HepG2 (cell line): ENCODE data around the gene NUP85. TPM values are rescaled to one million over a fixed set of nuclear protein-coding genes. Genes with fewer than 3 reads are reported as not detected.

ENCODE experiments used
- ATF4 ChIP-seq, 2 experiments: fragments of 450-650 bp in 1 of 2; sonication (generic) in 1 of 2; formaldehyde crosslinking; IDR thresholded peaks; 2 replicates each; pipeline versions ENCODE4 v1.5.0 to v1.8.0; 2020 to 2022; ENCODE audit warnings: mild to moderate bottlenecking in 1 of 2, missing genetic modification reagents in 1 of 2
- JDP2 ChIP-seq: sonication (generic); formaldehyde crosslinking; IDR thresholded peaks from 2 replicates; pipeline ENCODE4 v1.8.1; 2022; ENCODE audit warnings: missing genetic modification reagents, borderline replicate concordance
- POLR2G ChIP-seq: fragments of 200-400 bp; formaldehyde crosslinking; IDR thresholded peaks from 2 replicates; pipeline ENCODE4 v1.6.1; 2018; ENCODE audit warnings: mild to moderate bottlenecking, low read depth, low read length, moderate library complexity
- PRDM10 ChIP-seq: sonication (generic); formaldehyde crosslinking; IDR thresholded peaks from 2 replicates; pipeline ENCODE4 v1.4.0; 2020; ENCODE audit warnings: low read depth, missing genetic modification reagents
- RBFOX2 ChIP-seq: fragments of 200-400 bp; formaldehyde crosslinking; IDR thresholded peaks from 2 replicates; pipeline ENCODE4 v1.6.1; 2017; ENCODE audit warnings: low read depth, mild to moderate bottlenecking, low read length
- SNAPC2 ChIP-seq: sonication (generic); formaldehyde crosslinking; IDR thresholded peaks from 2 replicates; pipeline ENCODE4 v1.8.1; 2022; ENCODE audit warnings: mild to moderate bottlenecking, missing genetic modification reagents
- ZFP90 ChIP-seq: sonication (generic); formaldehyde crosslinking; IDR thresholded peaks from 2 replicates; pipeline ENCODE4 v1.8.0; 2022; ENCODE audit warnings: missing genetic modification reagents, mild to moderate bottlenecking, inconsistent platforms, borderline replicate concordance
- ZNF883 ChIP-seq: sonication (generic); formaldehyde crosslinking; IDR thresholded peaks from 2 replicates; pipeline ENCODE4 v1.5.1; 2020; ENCODE audit warnings: mild to moderate bottlenecking, missing genetic modification reagents; ENCODE audit errors: not compliant biosample characterization
- polyA plus RNA-seq, 8 experiments: library from polyadenylated mRNA; depleted of rRNA in 3 of 8; stranded (reverse) in 7 of 8; unstranded in 1 of 8; fragments of >200 nt; fragmentation: Illumina TruSeq in 4 of 8; extraction: Trizol in 4 of 8; gene quantifications; 2 replicates each; pipeline versions ENCODE4 v1.2.1 to v1.2.3, GENCODE V29; 2011 to 2016; ENCODE audit warnings: low read depth in 4 of 8, missing spikeins in 1 of 8, mixed read lengths in 1 of 8; ENCODE audit not compliant: insufficient read depth in 1 of 8
- total RNA-seq, 5 experiments: library from RNA; depleted of rRNA; stranded (reverse); fragments of >200 nt; fragmentation: Illumina TruSeq; extraction: Trizol; gene quantifications; 2 replicates each; pipeline ENCODE4 v1.2.3, GENCODE V29; 2016; ENCODE audit warnings: low read depth in 1 of 5
- TF ChIP-seq, protein P1 (sequence below): IDR thresholded peaks from 2 replicates; pipeline ENCODE4 v1.4.0; 2020; ENCODE audit warnings: mild to moderate bottlenecking, missing genetic modification reagents
- TF ChIP-seq, protein P2 (sequence below): sonication (generic); formaldehyde crosslinking; IDR thresholded peaks from 2 replicates; pipeline ENCODE4 v1.5.0; 2020; ENCODE audit warnings: mild to moderate bottlenecking, missing genetic modification reagents, borderline replicate concordance

NUP85 gene
- total and polyA plus RNA-seq, 2 of the 13 experiments (the other 11 are each of a cell fraction or from before 2014, with no cell fraction given) = 89.1 to 124 TPM

GRCh38 chr17:75267411-75268232, 62.1 kb downstream of the NUP85 start (continued):
- TF ChIP-seq, protein P1, sequence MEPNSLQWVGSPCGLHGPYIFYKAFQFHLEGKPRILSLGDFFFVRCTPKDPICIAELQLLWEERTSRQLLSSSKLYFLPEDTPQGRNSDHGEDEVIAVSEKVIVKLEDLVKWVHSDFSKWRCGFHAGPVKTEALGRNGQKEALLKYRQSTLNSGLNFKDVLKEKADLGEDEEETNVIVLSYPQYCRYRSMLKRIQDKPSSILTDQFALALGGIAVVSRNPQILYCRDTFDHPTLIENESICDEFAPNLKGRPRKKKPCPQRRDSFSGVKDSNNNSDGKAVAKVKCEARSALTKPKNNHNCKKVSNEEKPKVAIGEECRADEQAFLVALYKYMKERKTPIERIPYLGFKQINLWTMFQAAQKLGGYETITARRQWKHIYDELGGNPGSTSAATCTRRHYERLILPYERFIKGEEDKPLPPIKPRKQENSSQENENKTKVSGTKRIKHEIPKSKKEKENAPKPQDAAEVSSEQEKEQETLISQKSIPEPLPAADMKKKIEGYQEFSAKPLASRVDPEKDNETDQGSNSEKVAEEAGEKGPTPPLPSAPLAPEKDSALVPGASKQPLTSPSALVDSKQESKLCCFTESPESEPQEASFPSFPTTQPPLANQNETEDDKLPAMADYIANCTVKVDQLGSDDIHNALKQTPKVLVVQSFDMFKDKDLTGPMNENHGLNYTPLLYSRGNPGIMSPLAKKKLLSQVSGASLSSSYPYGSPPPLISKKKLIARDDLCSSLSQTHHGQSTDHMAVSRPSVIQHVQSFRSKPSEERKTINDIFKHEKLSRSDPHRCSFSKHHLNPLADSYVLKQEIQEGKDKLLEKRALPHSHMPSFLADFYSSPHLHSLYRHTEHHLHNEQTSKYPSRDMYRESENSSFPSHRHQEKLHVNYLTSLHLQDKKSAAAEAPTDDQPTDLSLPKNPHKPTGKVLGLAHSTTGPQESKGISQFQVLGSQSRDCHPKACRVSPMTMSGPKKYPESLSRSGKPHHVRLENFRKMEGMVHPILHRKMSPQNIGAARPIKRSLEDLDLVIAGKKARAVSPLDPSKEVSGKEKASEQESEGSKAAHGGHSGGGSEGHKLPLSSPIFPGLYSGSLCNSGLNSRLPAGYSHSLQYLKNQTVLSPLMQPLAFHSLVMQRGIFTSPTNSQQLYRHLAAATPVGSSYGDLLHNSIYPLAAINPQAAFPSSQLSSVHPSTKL (CRISPR knock-in tag) = peak; percentile 73
- TF ChIP-seq PRDM10 (no peak), ZNF883 (CRISPR knock-in tag) (peak; percentile 68), POLR2G (peak; percentile 72), RBFOX2 (peak; percentile 47; the same call in 1 of the 2 replicates), ATF4 (CRISPR knock-in tag; IDR thresholded peaks at IDR 0.05) (no peak), JDP2 (CRISPR knock-in tag) (no peak), SNAPC2 (CRISPR knock-in tag) (0 out of 2 replicates have a peak, but pooled peaks have one; percentile 49), ZFP90 (CRISPR knock-in tag) (no peak; the same call in 1 of the 2 replicates)
- TF ChIP-seq, protein P2, sequence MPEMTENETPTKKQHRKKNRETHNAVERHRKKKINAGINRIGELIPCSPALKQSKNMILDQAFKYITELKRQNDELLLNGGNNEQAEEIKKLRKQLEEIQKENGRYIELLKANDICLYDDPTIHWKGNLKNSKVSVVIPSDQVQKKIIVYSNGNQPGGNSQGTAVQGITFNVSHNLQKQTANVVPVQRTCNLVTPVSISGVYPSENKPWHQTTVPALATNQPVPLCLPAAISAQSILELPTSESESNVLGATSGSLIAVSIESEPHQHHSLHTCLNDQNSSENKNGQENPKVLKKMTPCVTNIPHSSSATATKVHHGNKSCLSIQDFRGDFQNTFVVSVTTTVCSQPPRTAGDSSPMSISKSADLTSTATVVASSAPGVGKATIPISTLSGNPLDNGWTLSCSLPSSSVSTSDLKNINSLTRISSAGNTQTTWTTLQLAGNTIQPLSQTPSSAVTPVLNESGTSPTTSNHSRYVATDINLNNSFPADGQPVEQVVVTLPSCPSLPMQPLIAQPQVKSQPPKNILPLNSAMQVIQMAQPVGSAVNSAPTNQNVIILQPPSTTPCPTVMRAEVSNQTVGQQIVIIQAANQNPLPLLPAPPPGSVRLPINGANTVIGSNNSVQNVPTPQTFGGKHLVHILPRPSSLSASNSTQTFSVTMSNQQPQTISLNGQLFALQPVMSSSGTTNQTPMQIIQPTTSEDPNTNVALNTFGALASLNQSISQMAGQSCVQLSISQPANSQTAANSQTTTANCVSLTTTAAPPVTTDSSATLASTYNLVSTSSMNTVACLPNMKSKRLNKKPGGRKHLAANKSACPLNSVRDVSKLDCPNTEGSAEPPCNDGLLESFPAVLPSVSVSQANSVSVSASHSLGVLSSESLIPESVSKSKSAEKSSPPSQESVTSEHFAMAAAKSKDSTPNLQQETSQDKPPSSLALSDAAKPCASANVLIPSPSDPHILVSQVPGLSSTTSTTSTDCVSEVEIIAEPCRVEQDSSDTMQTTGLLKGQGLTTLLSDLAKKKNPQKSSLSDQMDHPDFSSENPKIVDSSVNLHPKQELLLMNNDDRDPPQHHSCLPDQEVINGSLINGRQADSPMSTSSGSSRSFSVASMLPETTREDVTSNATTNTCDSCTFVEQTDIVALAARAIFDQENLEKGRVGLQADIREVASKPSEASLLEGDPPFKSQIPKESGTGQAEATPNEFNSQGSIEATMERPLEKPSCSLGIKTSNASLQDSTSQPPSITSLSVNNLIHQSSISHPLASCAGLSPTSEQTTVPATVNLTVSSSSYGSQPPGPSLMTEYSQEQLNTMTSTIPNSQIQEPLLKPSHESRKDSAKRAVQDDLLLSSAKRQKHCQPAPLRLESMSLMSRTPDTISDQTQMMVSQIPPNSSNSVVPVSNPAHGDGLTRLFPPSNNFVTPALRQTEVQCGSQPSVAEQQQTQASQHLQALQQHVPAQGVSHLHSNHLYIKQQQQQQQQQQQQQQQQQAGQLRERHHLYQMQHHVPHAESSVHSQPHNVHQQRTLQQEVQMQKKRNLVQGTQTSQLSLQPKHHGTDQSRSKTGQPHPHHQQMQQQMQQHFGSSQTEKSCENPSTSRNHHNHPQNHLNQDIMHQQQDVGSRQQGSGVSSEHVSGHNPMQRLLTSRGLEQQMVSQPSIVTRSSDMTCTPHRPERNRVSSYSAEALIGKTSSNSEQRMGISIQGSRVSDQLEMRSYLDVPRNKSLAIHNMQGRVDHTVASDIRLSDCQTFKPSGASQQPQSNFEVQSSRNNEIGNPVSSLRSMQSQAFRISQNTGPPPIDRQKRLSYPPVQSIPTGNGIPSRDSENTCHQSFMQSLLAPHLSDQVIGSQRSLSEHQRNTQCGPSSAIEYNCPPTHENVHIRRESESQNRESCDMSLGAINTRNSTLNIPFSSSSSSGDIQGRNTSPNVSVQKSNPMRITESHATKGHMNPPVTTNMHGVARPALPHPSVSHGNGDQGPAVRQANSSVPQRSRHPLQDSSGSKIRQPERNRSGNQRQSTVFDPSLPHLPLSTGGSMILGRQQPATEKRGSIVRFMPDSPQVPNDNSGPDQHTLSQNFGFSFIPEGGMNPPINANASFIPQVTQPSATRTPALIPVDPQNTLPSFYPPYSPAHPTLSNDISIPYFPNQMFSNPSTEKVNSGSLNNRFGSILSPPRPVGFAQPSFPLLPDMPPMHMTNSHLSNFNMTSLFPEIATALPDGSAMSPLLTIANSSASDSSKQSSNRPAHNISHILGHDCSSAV (CRISPR knock-in tag) = no peak
